Endothelial cell of umbilical vein (primary cell): ENCODE data around the gene INHA. TPM values are rescaled to one million over a fixed set of nuclear protein-coding genes. Genes with fewer than 3 reads are reported as not detected.

Source experiments
- BruUV-seq: library from RNA; stranded (reverse); fragments of 400-500 nt; replicated peaks from 2 replicates; lab custom pipeline; 2021; lab: Mats Ljungman, UMichigan
- CTCF ChIA-PET: fragments of 300-600, 350-600 bp; sonication (Branson Sonifier 250); formaldehyde crosslinking; loops from one replicate; lab custom pipeline; 2021; ENCODE audit warnings: antibody characterized with exemption, inconsistent platforms; lab: Charles Lee
- POLR2A ChIA-PET: fragments of 300-600, 350-600 bp; sonication (Branson Sonifier 250); formaldehyde crosslinking; loops from one replicate; lab custom pipeline; 2021; ENCODE audit warnings: antibody characterized with exemption, inconsistent platforms; lab: Charles Lee
- DNase-seq: peaks from one replicate; pipeline ENCODE4 v3.0.0-alpha.2; 2011; ENCODE audit warnings: low read depth, low spot score
- FAIRE-seq: peaks from 2 replicates; lab custom pipeline; 2011; peaks lifted over from hg19 to GRCh38; lab: Jason Lieb, UNC
- H2AFZ ChIP-seq: 2 replicates; pipeline ENCODE4 v1.6.0; 2012; ENCODE audit warnings: low read depth, low read length, control low read depth, inconsistent platforms
- H3K27ac ChIP-seq: 2 replicates; pipeline ENCODE4 v1.5.1; 2011; ENCODE audit warnings: low read depth, mild to moderate bottlenecking, control low read depth, low read length, moderate library complexity; ENCODE audit not compliant: insufficient read depth
- H3K27me3 ChIP-seq, 2 experiments: 2 replicates each; pipeline versions ENCODE4 v1.6.0 to v1.6.1; 2011; ENCODE audit warnings: low read length in 2 of 2, mixed read lengths in 1 of 2; ENCODE audit not compliant: control insufficient read depth in 2 of 2, insufficient read depth in 2 of 2
- H3K36me3 ChIP-seq, 2 experiments: 2 replicates in 1 of 2; 3 replicates in 1 of 2; pipeline ENCODE4 v1.5.1; 2011; ENCODE audit warnings: low read length in 2 of 2, mild to moderate bottlenecking in 1 of 2, moderate library complexity in 1 of 2; ENCODE audit not compliant: control insufficient read depth in 2 of 2, insufficient read depth in 2 of 2; ENCODE audit errors: extremely low read depth in 1 of 2
- H3K4me1 ChIP-seq: 3 replicates; pipeline ENCODE4 v1.5.1; 2011; ENCODE audit warnings: mild to moderate bottlenecking, low read length; ENCODE audit not compliant: control insufficient read depth, insufficient read depth; ENCODE audit errors: extremely low read depth
- H3K4me2 ChIP-seq: 2 replicates; pipeline ENCODE4 v1.6.1; 2011; ENCODE audit warnings: low read length, control low read depth, mixed read lengths; ENCODE audit not compliant: insufficient read depth
- H3K4me3 ChIP-seq, 3 experiments: fragments of 200-600 bp in 1 of 3; sonication (generic), shearing (Covaris generic) in 1 of 3; replicated peaks in 1 of 3; 2 replicates each; pipeline ENCODE4 v1.5.1; 2011 to 2016; ENCODE audit warnings: control low read depth in 3 of 3, low read length in 3 of 3, mild to moderate bottlenecking in 2 of 3, inconsistent platforms in 1 of 3, low read depth in 1 of 3, moderate library complexity in 1 of 3; ENCODE audit not compliant: insufficient read depth in 1 of 3
- H3K79me2 ChIP-seq: 2 replicates; pipeline ENCODE4 v1.6.0; 2012; ENCODE audit warnings: low read length, inconsistent platforms; ENCODE audit not compliant: control insufficient read depth, insufficient read depth
- H3K9ac ChIP-seq: replicated peaks from 2 replicates; pipeline ENCODE3; 2011; ENCODE audit warnings: low read length, control low read depth; ENCODE audit not compliant: insufficient read depth; ENCODE audit errors: extremely low read depth
- H3K9me1 ChIP-seq: replicated peaks from 3 replicates; pipeline ENCODE4 v1.6.0; 2011; ENCODE audit warnings: mild to moderate bottlenecking, low read length; ENCODE audit not compliant: control insufficient read depth, insufficient read depth; ENCODE audit errors: extremely low read depth
- H3K9me3 ChIP-seq: replicated peaks from 2 replicates; pipeline ENCODE4 v1.5.1; 2012; ENCODE audit warnings: low read length, inconsistent platforms; ENCODE audit not compliant: control insufficient read depth, insufficient read depth
- H4K20me1 ChIP-seq: replicated peaks from 2 replicates; pipeline ENCODE3; 2011; ENCODE audit warnings: mild to moderate bottlenecking, low read length; ENCODE audit not compliant: control insufficient read depth, insufficient read depth; ENCODE audit errors: extremely low read depth
- CTCF ChIP-seq, 2 donors: IDR thresholded peaks; 1 replicate in 1 of 2; 2 replicates in 1 of 2; pipeline ENCODE4 v1.5.1; 2011; ENCODE audit warnings: low read length in 2 of 2, mild to moderate bottlenecking in 2 of 2, moderate library complexity in 2 of 2, control low read depth in 1 of 2, inconsistent platforms in 1 of 2, low read depth in 1 of 2; ENCODE audit not compliant: insufficient read depth in 1 of 2; ENCODE audit errors: extremely low read depth in 1 of 2
- EZH2 ChIP-seq: IDR thresholded peaks from 2 replicates; pipeline ENCODE4 v1.6.1; 2012; ENCODE audit warnings: borderline replicate concordance, low read depth, mild to moderate bottlenecking, moderate library complexity, low read length, inconsistent platforms; ENCODE audit not compliant: severe bottlenecking
- FOS ChIP-seq: IDR thresholded peaks from 2 replicates; pipeline ENCODE4 v1.6.1; 2011; ENCODE audit warnings: mild to moderate bottlenecking, low read length, moderate library complexity, borderline replicate concordance; ENCODE audit not compliant: insufficient read depth
- GATA2 ChIP-seq: IDR thresholded peaks from 2 replicates; pipeline ENCODE4 v1.7.0; 2011; ENCODE audit warnings: low read depth, mild to moderate bottlenecking, moderate library complexity, mixed read lengths, low read length; ENCODE audit not compliant: insufficient read length, insufficient read depth
- JUN ChIP-seq: IDR thresholded peaks from 2 replicates; pipeline ENCODE4 v1.6.1; 2011; ENCODE audit warnings: borderline replicate concordance, low read depth; ENCODE audit not compliant: insufficient read length, insufficient read depth
- MAX ChIP-seq: IDR thresholded peaks from 2 replicates; pipeline ENCODE4 v1.6.1; 2011; ENCODE audit not compliant: insufficient read depth, insufficient read length
- MYC ChIP-seq: IDR thresholded peaks from one replicate; pipeline ENCODE4 v1.6.1; 2011; ENCODE audit warnings: mild to moderate bottlenecking, low read depth, low read length
- POLR2A ChIP-seq: IDR thresholded peaks from 2 replicates; pipeline ENCODE4 v1.6.1; 2012; ENCODE audit warnings: low read depth, mild to moderate bottlenecking, control low read depth, low read length
- POLR2AphosphoS5 ChIP-seq: IDR thresholded peaks from 2 replicates; pipeline ENCODE4 v1.6.1; 2012; ENCODE audit warnings: low read depth, mild to moderate bottlenecking, control low read depth, low read length, moderate library complexity; ENCODE audit not compliant: insufficient read depth
- dilution Hi-C: fragments of 300-500 bp; cut with MboI; formaldehyde crosslinking; loops from one replicate; pipeline ENCODE4 v1.15.0; 2019; ENCODE audit warnings: low sequenced_read_pairs; ENCODE audit not compliant: extremely low pct_ligation_motif_present
- intact Hi-C: fragments of 100-400 bp; cut with micrococcal nuclease; formaldehyde crosslinking; loops from one replicate; pipeline ENCODE4 v1.10.0; 2022
- polyA plus RNA-seq, 4 experiments: library from polyadenylated mRNA; depleted of rRNA in 3 of 4; stranded (reverse) in 3 of 4; unstranded in 1 of 4; fragments of >200 nt; gene quantifications; 2 replicates each; pipeline versions ENCODE4 v1.2.1 to v1.2.3, GENCODE V29; 2011 to 2012; ENCODE audit warnings: missing spikeins in 1 of 4
- total RNA-seq: library from RNA; stranded (reverse); gene quantifications from 2 replicates; pipeline ENCODE4 v1.2.3, GENCODE V29; 2021

The INHA gene
- total and polyA plus RNA-seq, 2 donors (not counting 3 experiments of a cell fraction or from before 2014, with no cell fraction given), result 0.06 TPM; not detected in 1

GRCh38 chr2:219538504-219538951 is 33.6 kb upstream of the INHA start:
- Histone ChIP-seq H3K4me3 (no peak overlapping the region), H4K20me1 (no peaks in the 10 kb centered on the region), H3K9me1 (no peaks in the 10 kb centered on the region), H3K4me1 (peaks cover 7% of the 10 kb centered on the region), H3K4me2 (no peak overlapping the region), H3K27ac (no peak overlapping the region), H3K79me2 (no peaks in the 10 kb centered on the region), H3K27me3 (peaks cover 15 to 16% of the 10 kb centered on the region in 2 experiments), H3K9ac (no peak overlapping the region), H3K36me3 (no peaks in the 10 kb centered on the region), H3K9me3 (no peaks in the 10 kb centered on the region), H2AFZ (no peak overlapping the region)
- dilution Hi-C loops (no loop called here), intact Hi-C loops (no loop called here)
- TF ChIP-seq FOS (no peak), JUN (no peak), GATA2 (no peak), MYC (no peak), POLR2AphosphoS5 (no peak), CTCF (IDR thresholded peaks at IDR 0.05; ENCODE audit: extremely low read depth in 1 of 2, insufficient read depth in 1 of 2, low read depth in 1 of 2, low read length in 2 of 2) (no peak), EZH2 (no peak), MAX (no peak), POLR2A (no peak)
- POLR2A ChIA-PET, result no interaction called here
- DNase-seq (no peak), FAIRE-seq (no peak)
- CTCF ChIA-PET, result interaction anchor here (1.7 to 4.9 kb wide), 5 partner anchors 9 to 151 kb away, joined by 5 to 47 read pairs (median 21); a partner anchor contains a TSS
- no TSS peak for BruUV-seq
